ENCODE data around the gene MKLN1.

GRCh38 chr7:131466735-131467365, 139.2 kb downstream of the MKLN1 start:
- TF ChIP-seq ZNF24 (IDR thresholded peaks at IDR 0.05) (no peak), FOXJ3 (CRISPR knock-in tag; IDR thresholded peaks at IDR 0.05; ENCODE audit: borderline replicate concordance) (no peak), HNRNPH1 (optimal IDR thresholded peaks at IDR 0.05; ENCODE audit: low read depth, low read length) (no peak), TBP (CRISPR knock-in tag; IDR thresholded peaks at IDR 0.05) (no peak), MAFK (conservative IDR thresholded peaks at IDR 0.05 in 1 of 2, IDR thresholded peaks at IDR 0.05 in 1 of 2; ENCODE audit: low read length in 2 of 2) (no peak), ZFX (CRISPR knock-in tag; IDR thresholded peaks at IDR 0.05; ENCODE audit: low read depth) (no peak), ZFP82 (CRISPR knock-in tag; IDR thresholded peaks at IDR 0.05; ENCODE audit: borderline replicate concordance) (no peak), SOX13 (IDR thresholded peaks at IDR 0.05) (no peak), SOX13 (CRISPR knock-in tag; conservative IDR thresholded peaks at IDR 0.05 in 1 of 2, IDR thresholded peaks at IDR 0.05 in 1 of 2) (no peak)
- TF ChIP-seq, protein P1, sequence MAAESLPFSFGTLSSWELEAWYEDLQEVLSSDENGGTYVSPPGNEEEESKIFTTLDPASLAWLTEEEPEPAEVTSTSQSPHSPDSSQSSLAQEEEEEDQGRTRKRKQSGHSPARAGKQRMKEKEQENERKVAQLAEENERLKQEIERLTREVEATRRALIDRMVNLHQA (CRISPR knock-in tag; IDR thresholded peaks at IDR 0.05): no peak

Measured in HepG2 (cell line).